Measurements from ENCODE around the gene RORB. TPM values are rescaled to one million over a fixed set of nuclear protein-coding genes. Genes with fewer than 3 reads are reported as not detected.

Gene RORB
- total RNA-seq, 1 experiment from 2014 or later: 8.7 TPM

DNA sequence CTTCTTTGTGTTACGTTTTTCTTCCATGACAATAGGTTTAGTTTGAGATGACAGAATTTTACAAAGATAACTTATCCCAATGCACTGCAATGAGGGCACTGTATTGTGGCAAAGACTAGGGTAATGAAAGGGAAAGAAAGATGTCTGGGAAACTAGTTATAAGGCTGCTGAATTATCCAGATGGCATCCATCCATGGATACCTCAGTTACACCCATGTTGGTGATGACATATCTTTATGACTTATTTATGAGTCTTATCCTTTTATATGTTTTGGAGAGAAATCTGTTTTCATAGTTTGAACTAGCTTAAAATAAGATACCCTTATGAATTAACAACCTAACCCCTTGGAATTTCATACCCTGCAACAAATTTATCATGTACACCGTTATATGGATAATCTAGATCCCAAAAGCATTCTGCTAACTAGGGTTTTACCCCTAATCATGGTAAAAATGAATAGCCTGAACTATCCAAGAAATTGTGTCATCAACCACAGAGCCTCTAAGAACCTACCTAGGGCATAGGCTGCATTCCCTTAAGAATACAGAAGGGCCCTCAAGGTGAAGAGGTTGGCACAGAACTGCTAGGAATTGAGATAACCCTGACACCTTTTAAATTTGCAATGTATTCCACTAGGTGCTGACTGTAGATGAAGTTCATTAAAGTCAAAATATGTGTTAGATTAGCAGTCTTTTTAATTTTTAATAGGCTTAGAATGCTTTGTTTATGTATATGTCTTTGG is 49.5 kb upstream of the RORB start:
- no peak for TF ChIP-seq MAX (CRISPR knock-in tag; IDR thresholded peaks at IDR 0.05)
- TF ChIP-seq, protein P1, sequence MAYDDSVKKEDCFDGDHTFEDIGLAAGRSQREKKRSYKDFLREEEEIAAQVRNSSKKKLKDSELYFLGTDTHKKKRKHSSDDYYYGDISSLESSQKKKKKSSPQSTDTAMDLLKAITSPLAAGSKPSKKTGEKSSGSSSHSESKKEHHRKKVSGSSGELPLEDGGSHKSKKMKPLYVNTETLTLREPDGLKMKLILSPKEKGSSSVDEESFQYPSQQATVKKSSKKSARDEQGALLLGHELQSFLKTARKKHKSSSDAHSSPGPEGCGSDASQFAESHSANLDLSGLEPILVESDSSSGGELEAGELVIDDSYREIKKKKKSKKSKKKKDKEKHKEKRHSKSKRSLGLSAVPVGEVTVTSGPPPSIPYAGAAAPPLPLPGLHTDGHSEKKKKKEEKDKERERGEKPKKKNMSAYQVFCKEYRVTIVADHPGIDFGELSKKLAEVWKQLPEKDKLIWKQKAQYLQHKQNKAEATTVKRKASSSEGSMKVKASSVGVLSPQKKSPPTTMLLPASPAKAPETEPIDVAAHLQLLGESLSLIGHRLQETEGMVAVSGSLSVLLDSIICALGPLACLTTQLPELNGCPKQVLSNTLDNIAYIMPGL (CRISPR knock-in tag; IDR thresholded peaks at IDR 0.05): no peak
- no peak for TF ChIP-seq ZNF396 (CRISPR knock-in tag; IDR thresholded peaks at IDR 0.05; ENCODE audit: borderline replicate concordance)
- TF ChIP-seq, protein P2, sequence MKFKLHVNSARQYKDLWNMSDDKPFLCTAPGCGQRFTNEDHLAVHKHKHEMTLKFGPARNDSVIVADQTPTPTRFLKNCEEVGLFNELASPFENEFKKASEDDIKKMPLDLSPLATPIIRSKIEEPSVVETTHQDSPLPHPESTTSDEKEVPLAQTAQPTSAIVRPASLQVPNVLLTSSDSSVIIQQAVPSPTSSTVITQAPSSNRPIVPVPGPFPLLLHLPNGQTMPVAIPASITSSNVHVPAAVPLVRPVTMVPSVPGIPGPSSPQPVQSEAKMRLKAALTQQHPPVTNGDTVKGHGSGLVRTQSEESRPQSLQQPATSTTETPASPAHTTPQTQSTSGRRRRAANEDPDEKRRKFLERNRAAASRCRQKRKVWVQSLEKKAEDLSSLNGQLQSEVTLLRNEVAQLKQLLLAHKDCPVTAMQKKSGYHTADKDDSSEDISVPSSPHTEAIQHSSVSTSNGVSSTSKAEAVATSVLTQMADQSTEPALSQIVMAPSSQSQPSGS (CRISPR knock-in tag; IDR thresholded peaks at IDR 0.05; ENCODE audit: borderline replicate concordance, low read depth): no peak
- TF ChIP-seq TCF7 (CRISPR knock-in tag; IDR thresholded peaks at IDR 0.05; ENCODE audit: low read depth): no peak
- no peak for TF ChIP-seq ZNF317 (CRISPR knock-in tag; IDR thresholded peaks at IDR 0.05; ENCODE audit: borderline replicate concordance, low read depth)
- TF ChIP-seq ZNF121 (CRISPR knock-in tag; IDR thresholded peaks at IDR 0.05): no peak
- TF ChIP-seq, protein P3, sequence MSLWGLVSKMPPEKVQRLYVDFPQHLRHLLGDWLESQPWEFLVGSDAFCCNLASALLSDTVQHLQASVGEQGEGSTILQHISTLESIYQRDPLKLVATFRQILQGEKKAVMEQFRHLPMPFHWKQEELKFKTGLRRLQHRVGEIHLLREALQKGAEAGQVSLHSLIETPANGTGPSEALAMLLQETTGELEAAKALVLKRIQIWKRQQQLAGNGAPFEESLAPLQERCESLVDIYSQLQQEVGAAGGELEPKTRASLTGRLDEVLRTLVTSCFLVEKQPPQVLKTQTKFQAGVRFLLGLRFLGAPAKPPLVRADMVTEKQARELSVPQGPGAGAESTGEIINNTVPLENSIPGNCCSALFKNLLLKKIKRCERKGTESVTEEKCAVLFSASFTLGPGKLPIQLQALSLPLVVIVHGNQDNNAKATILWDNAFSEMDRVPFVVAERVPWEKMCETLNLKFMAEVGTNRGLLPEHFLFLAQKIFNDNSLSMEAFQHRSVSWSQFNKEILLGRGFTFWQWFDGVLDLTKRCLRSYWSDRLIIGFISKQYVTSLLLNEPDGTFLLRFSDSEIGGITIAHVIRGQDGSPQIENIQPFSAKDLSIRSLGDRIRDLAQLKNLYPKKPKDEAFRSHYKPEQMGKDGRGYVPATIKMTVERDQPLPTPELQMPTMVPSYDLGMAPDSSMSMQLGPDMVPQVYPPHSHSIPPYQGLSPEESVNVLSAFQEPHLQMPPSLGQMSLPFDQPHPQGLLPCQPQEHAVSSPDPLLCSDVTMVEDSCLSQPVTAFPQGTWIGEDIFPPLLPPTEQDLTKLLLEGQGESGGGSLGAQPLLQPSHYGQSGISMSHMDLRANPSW (CRISPR knock-in tag; conservative IDR thresholded peaks at IDR 0.05; ENCODE audit: low read depth): no peak
- TF ChIP-seq ESRRA (CRISPR knock-in tag; IDR thresholded peaks at IDR 0.05; ENCODE audit: borderline replicate concordance): no peak
- ChIA-PET POLR2A (no interaction called here), CTCF (no interaction called here)
- Mint-ChIP-seq H3K4me3 (no peak overlapping the region), H3K27ac (no peak overlapping the region), H3K27me3 (ENCODE audit: low read depth) (no peaks in the 10 kb centered on the region), H3K4me1 (peaks cover 9% of the 10 kb centered on the region), H3K36me3 (no peaks in the 10 kb centered on the region), H3K9me3 (peaks cover 7% of the 10 kb centered on the region; the same call in 1 of the 2 replicates)
- no peak for ATAC-seq
- DNase-seq (ENCODE audit: low spot score): no peak

DNA sequence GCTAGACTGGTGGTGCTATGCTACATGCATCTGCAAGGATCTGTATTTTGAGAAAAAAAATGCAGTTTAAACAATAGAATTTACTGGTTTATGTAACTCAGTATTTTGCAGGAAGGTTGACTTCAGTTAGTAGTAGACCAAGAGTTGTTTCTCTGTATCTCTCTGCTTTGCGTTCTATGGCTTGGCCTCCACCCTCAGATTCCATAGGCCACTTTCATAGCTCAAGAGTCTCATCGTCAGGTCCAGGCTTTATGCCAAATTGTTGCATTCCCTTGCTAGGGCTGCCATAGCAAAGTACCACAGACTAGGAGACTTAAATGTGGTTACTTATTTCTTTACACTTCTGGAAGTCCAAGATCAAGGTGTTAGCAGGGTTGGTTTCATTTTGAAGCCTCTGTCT is 48.1 kb upstream of the RORB start:
- ATAC-seq (no peak), DNase-seq (ENCODE audit: low spot score) (no peak)
- no peaks in the 10 kb centered on the region for H3K36me3 Mint-ChIP-seq
- no peaks in the 10 kb centered on the region for H3K27me3 Mint-ChIP-seq (ENCODE audit: low read depth)
- ChIA-PET CTCF (no interaction called here), POLR2A (no interaction called here)
- no peak for TF ChIP-seq ZNF121 (CRISPR knock-in tag; IDR thresholded peaks at IDR 0.05)
- TF ChIP-seq MYBL2 (CRISPR knock-in tag; IDR thresholded peaks at IDR 0.05): no peak
- TF ChIP-seq, protein P4, sequence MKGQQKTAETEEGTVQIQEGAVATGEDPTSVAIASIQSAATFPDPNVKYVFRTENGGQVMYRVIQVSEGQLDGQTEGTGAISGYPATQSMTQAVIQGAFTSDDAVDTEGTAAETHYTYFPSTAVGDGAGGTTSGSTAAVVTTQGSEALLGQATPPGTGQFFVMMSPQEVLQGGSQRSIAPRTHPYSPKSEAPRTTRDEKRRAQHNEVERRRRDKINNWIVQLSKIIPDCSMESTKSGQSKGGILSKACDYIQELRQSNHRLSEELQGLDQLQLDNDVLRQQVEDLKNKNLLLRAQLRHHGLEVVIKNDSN (CRISPR knock-in tag; IDR thresholded peaks at IDR 0.05): no peak
- TF ChIP-seq, protein P5, sequence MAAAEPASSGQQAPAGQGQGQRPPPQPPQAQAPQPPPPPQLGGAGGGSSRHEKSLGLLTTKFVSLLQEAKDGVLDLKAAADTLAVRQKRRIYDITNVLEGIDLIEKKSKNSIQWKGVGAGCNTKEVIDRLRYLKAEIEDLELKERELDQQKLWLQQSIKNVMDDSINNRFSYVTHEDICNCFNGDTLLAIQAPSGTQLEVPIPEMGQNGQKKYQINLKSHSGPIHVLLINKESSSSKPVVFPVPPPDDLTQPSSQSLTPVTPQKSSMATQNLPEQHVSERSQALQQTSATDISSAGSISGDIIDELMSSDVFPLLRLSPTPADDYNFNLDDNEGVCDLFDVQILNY (CRISPR knock-in tag; IDR thresholded peaks at IDR 0.05): no peak
- TF ChIP-seq ZNF425 (CRISPR knock-in tag; conservative IDR thresholded peaks at IDR 0.05): no peak
- TF ChIP-seq, protein P6, sequence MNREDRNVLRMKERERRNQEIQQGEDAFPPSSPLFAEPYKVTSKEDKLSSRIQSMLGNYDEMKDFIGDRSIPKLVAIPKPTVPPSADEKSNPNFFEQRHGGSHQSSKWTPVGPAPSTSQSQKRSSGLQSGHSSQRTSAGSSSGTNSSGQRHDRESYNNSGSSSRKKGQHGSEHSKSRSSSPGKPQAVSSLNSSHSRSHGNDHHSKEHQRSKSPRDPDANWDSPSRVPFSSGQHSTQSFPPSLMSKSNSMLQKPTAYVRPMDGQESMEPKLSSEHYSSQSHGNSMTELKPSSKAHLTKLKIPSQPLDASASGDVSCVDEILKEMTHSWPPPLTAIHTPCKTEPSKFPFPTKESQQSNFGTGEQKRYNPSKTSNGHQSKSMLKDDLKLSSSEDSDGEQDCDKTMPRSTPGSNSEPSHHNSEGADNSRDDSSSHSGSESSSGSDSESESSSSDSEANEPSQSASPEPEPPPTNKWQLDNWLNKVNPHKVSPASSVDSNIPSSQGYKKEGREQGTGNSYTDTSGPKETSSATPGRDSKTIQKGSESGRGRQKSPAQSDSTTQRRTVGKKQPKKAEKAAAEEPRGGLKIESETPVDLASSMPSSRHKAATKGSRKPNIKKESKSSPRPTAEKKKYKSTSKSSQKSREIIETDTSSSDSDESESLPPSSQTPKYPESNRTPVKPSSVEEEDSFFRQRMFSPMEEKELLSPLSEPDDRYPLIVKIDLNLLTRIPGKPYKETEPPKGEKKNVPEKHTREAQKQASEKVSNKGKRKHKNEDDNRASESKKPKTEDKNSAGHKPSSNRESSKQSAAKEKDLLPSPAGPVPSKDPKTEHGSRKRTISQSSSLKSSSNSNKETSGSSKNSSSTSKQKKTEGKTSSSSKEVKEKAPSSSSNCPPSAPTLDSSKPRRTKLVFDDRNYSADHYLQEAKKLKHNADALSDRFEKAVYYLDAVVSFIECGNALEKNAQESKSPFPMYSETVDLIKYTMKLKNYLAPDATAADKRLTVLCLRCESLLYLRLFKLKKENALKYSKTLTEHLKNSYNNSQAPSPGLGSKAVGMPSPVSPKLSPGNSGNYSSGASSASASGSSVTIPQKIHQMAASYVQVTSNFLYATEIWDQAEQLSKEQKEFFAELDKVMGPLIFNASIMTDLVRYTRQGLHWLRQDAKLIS (CRISPR knock-in tag; IDR thresholded peaks at IDR 0.05; ENCODE audit: borderline replicate concordance): no peak
- no peak overlapping the region for H3K27ac Mint-ChIP-seq
- H3K4me3 Mint-ChIP-seq: no peak overlapping the region
- H3K9me3 Mint-ChIP-seq: peaks cover 7% of the 10 kb centered on the region; the same call in 1 of the 2 replicates
- peaks cover 9% of the 10 kb centered on the region for H3K4me1 Mint-ChIP-seq
